Neural cell (in vitro differentiated cells): ENCODE data around the gene AK1. TPM values are rescaled to one million over a fixed set of nuclear protein-coding genes. Genes with fewer than 3 reads are reported as not detected.

Source experiments
- H2AFZ ChIP-seq: fragments of 200-600, 300-800 bp; sonication (generic), shearing (Covaris generic); 2 replicates; pipeline ENCODE4 v1.6.0; 2014; ENCODE audit warnings: low read depth, mild to moderate bottlenecking, antibody characterized with exemption, low read length, moderate library complexity
- H3F3A ChIP-seq: fragments of 200-600 bp; shearing (Covaris generic); 2 replicates; pipeline ENCODE4 v1.6.1; 2016; ENCODE audit warnings: mild to moderate bottlenecking, moderate library complexity, mixed read lengths, antibody characterized with exemption, low read length; ENCODE audit not compliant: insufficient read depth, poor library complexity, severe bottlenecking
- H3K27ac ChIP-seq: fragments of 200-600, 300-800 bp; sonication (generic), shearing (Covaris generic); 2 replicates; pipeline ENCODE4 v1.5.1; 2014; ENCODE audit warnings: mild to moderate bottlenecking, low read length, moderate library complexity
- H3K27me3 ChIP-seq: fragments of 300-800, 200-600 bp; sonication (generic), shearing (Covaris generic); 2 replicates; pipeline ENCODE4 v1.6.0; 2014; ENCODE audit warnings: mild to moderate bottlenecking, low read depth, low read length, moderate library complexity; ENCODE audit not compliant: insufficient read depth
- H3K36me3 ChIP-seq: fragments of 300-800, 200-600 bp; sonication (generic), shearing (Covaris generic); 2 replicates; pipeline ENCODE4 v1.5.1; 2014; ENCODE audit warnings: mild to moderate bottlenecking, antibody characterized with exemption, low read length, moderate library complexity; ENCODE audit not compliant: insufficient read depth
- H3K4me2 ChIP-seq: fragments of 300-800, 200-600 bp; sonication (generic), shearing (Covaris generic); 2 replicates; pipeline ENCODE4 v1.6.0; 2014; ENCODE audit warnings: mild to moderate bottlenecking, low read length
- H3K4me3 ChIP-seq: fragments of 300-800, 200-600 bp; sonication (generic), shearing (Covaris generic); 2 replicates; pipeline ENCODE4 v1.5.1; 2014; ENCODE audit warnings: mild to moderate bottlenecking, low read length, moderate library complexity
- H3K79me2 ChIP-seq: fragments of 200-600 bp; shearing (Covaris generic); replicated peaks from 2 replicates; pipeline ENCODE4 v1.6.0; 2014; ENCODE audit warnings: mild to moderate bottlenecking, low read length, moderate library complexity; ENCODE audit not compliant: insufficient read depth
- H3K9ac ChIP-seq: fragments of 300-800, 200-600 bp; sonication (generic), shearing (Covaris generic); 2 replicates; pipeline ENCODE4 v1.6.1; 2016; ENCODE audit warnings: mild to moderate bottlenecking, low read length, mixed read lengths
- H3K9me2 ChIP-seq: fragments of 200-600 bp; shearing (Covaris generic); 2 replicates; pipeline ENCODE4 v1.6.1; 2016; ENCODE audit warnings: mild to moderate bottlenecking, low read length, mixed read lengths; ENCODE audit not compliant: insufficient read depth
- H3K9me3 ChIP-seq: fragments of 200-600, 300-800 bp; sonication (generic), shearing (Covaris generic); 2 replicates; pipeline ENCODE4 v1.6.1; 2016; ENCODE audit warnings: mild to moderate bottlenecking, mixed run types, low read length, moderate library complexity, mixed read lengths
- H4K20me1 ChIP-seq: fragments of 200-600 bp; shearing (Covaris generic); 2 replicates; pipeline ENCODE4 v1.6.1; 2016; ENCODE audit warnings: mild to moderate bottlenecking, mixed run types; ENCODE audit not compliant: insufficient read depth
- CTCF ChIP-seq: fragments of 450-650 bp; IDR thresholded peaks from 2 replicates; pipeline ENCODE4 v1.5.1; 2014; ENCODE audit warnings: antibody characterized with exemption, mild to moderate bottlenecking, moderate library complexity; ENCODE audit not compliant: poor library complexity, severe bottlenecking
- EP300 ChIP-seq: fragments of 450-650 bp; conservative IDR thresholded peaks from 2 replicates; pipeline ENCODE4 v1.6.1; 2014; ENCODE audit warnings: antibody characterized with exemption, mild to moderate bottlenecking, moderate library complexity; ENCODE audit not compliant: poor library complexity, severe bottlenecking
- EZH2 ChIP-seq: fragments of 200-600, 300-800 bp; shearing (Covaris generic), sonication (generic); IDR thresholded peaks from 2 replicates; pipeline ENCODE4 v1.6.1; 2014; ENCODE audit warnings: antibody characterized with exemption, low read length, borderline replicate concordance, mild to moderate bottlenecking; ENCODE audit not compliant: insufficient read depth, poor library complexity, severe bottlenecking
- POLR2AphosphoS5 ChIP-seq: IDR thresholded peaks from 2 replicates; pipeline ENCODE4 v1.6.1; 2012
- RAD21 ChIP-seq: fragments of 450-650 bp; conservative IDR thresholded peaks from 2 replicates; pipeline ENCODE4 v1.6.1; 2014; ENCODE audit warnings: antibody characterized with exemption, mild to moderate bottlenecking, moderate library complexity
- SMC3 ChIP-seq: fragments of 450-650 bp; conservative IDR thresholded peaks from 2 replicates; pipeline ENCODE4 v1.6.1; 2014; ENCODE audit warnings: antibody characterized with exemption, mild to moderate bottlenecking, moderate library complexity; ENCODE audit not compliant: poor library complexity
- TAF1 ChIP-seq: IDR thresholded peaks from 2 replicates; pipeline ENCODE4 v1.6.1; 2012; ENCODE audit warnings: low read depth
- polyA plus RNA-seq: library from polyadenylated mRNA; depleted of rRNA; stranded (reverse); fragments of >200 nt; gene quantifications from 2 replicates; pipeline ENCODE4 v1.2.3, GENCODE V29; 2014
- TF ChIP-seq, protein P1 (sequence below): IDR thresholded peaks from 2 replicates; pipeline ENCODE4 v1.6.1; 2012; ENCODE audit warnings: borderline replicate concordance

The AK1 gene
- polyA plus RNA-seq, 1 donor from 2014 or later, result 105 TPM

DNA sequence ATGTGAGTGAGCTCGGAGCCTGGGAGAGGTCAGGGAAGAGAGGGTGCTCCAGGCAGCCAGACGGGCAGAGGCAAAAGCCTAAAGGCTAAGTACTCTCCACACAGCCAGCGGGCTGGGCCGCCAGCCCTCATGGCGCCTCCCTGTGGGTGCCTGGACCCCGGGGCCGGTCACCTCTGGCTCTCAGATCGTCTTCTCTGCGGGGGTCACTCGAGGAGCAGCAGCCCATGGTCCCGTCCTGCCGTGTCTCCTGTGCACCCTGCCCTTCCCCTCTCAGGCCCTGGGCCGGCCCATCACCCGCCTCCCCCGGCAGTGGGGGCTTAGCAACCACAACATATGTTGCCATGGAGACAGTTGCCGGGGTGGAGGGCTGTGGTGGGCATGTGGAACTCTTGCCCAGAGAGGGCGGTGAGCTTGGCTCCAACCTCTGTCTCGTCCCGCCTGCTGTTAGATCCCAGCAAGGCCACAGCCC is 4.2 kb downstream of the AK1 start:
- Histone ChIP-seq H3K79me2 (peaks cover 7% of the 10 kb centered on the region), H3K4me2 (no peak overlapping the region), H2AFZ (no peak overlapping the region), H3K36me3 (no peaks in the 10 kb centered on the region), H3K9me3 (no peaks in the 10 kb centered on the region), H3K4me3 (no peak overlapping the region), H3K9me2 (no peaks in the 10 kb centered on the region), H3F3A (no peaks in the 10 kb centered on the region), H4K20me1 (no peaks in the 10 kb centered on the region), H3K27me3 (no peaks in the 10 kb centered on the region), H3K9ac (no peak overlapping the region), H3K27ac (no peak overlapping the region)
- no peak for TF ChIP-seq EP300

GRCh38 chr9:127872369-127873222 is 4.9 kb downstream of the AK1 start:
- no peaks in the 10 kb centered on the region for H3K9me3 ChIP-seq
- H3K9ac ChIP-seq, result no peak overlapping the region
- H2AFZ ChIP-seq, result no peak overlapping the region
- H3K27ac ChIP-seq, result no peak overlapping the region
- H3K36me3 ChIP-seq, result no peaks in the 10 kb centered on the region
- peaks cover 7% of the 10 kb centered on the region for H3K79me2 ChIP-seq
- TF ChIP-seq CTCF, result no peak
- TF ChIP-seq, protein P1, sequence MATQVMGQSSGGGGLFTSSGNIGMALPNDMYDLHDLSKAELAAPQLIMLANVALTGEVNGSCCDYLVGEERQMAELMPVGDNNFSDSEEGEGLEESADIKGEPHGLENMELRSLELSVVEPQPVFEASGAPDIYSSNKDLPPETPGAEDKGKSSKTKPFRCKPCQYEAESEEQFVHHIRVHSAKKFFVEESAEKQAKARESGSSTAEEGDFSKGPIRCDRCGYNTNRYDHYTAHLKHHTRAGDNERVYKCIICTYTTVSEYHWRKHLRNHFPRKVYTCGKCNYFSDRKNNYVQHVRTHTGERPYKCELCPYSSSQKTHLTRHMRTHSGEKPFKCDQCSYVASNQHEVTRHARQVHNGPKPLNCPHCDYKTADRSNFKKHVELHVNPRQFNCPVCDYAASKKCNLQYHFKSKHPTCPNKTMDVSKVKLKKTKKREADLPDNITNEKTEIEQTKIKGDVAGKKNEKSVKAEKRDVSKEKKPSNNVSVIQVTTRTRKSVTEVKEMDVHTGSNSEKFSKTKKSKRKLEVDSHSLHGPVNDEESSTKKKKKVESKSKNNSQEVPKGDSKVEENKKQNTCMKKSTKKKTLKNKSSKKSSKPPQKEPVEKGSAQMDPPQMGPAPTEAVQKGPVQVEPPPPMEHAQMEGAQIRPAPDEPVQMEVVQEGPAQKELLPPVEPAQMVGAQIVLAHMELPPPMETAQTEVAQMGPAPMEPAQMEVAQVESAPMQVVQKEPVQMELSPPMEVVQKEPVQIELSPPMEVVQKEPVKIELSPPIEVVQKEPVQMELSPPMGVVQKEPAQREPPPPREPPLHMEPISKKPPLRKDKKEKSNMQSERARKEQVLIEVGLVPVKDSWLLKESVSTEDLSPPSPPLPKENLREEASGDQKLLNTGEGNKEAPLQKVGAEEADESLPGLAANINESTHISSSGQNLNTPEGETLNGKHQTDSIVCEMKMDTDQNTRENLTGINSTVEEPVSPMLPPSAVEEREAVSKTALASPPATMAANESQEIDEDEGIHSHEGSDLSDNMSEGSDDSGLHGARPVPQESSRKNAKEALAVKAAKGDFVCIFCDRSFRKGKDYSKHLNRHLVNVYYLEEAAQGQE, result no peak
- no peak for TF ChIP-seq EP300
- TF ChIP-seq RAD21, result no peak
- TF ChIP-seq TAF1, result no peak
- TF ChIP-seq SMC3, result no peak
- TF ChIP-seq POLR2AphosphoS5, result no peak
- no peak for TF ChIP-seq EZH2
- no peaks in the 10 kb centered on the region for H3K9me2 ChIP-seq
- H3K27me3 ChIP-seq, result no peaks in the 10 kb centered on the region
- no peaks in the 10 kb centered on the region for H3F3A ChIP-seq
- H3K4me2 ChIP-seq, result no peak overlapping the region
- no peaks in the 10 kb centered on the region for H4K20me1 ChIP-seq
- no peak overlapping the region for H3K4me3 ChIP-seq
